ENCODE results near the gene SNRNP70. TPM values are rescaled to one million over a fixed set of nuclear protein-coding genes. Genes with fewer than 3 reads are reported as not detected.
A peak's percentile ranks its signal among the peaks of the same experiment; 100 is the strongest.

The SNRNP70 gene
- total and polyA plus RNA-seq, 2 of the 13 experiments (the other 11 are each of a cell fraction or from before 2014, with no cell fraction given) = 150 to 210 TPM

DNA sequence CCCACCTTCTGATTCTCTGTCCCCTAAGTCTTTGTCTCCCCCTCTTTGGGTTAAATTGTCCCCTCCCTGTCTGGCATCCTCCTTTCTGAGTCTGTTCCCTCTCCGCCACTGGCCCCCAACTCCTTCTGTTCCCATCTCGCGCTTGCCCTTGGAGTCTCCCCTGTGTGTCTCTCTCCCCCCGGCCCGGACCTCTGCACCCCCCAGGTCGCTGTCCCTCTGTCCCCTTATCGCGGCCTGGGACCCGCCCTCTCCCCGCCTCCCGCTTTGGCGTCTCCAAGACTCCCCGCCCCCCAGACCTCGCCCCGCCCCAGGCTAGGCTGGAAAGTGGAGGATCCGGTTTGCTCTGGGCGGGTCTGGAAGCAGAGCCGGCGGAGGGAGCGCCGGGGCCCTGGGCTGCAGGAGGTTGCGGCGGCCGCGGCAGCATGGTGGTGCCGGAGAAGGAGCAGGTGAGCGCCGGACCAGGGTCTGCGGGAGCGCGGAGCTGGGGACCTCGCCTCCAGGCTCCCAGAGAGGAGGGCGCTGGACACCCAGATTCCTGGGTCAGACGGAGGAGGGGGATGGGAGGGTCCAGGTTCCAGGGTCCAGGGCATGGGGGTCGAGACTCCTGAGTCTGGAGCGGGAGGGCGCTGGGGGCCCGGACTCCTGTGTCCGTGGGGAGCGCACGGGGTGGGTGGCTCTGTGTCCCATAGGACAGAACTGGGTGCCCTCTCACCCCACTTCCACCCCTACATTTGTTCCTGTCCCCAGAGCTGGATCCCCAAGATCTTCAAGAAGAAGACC lies 72.4 kb downstream of the SNRNP70 start, which contains the start of gene TRPM4 (continued):
- TF ChIP-seq, protein P1, sequence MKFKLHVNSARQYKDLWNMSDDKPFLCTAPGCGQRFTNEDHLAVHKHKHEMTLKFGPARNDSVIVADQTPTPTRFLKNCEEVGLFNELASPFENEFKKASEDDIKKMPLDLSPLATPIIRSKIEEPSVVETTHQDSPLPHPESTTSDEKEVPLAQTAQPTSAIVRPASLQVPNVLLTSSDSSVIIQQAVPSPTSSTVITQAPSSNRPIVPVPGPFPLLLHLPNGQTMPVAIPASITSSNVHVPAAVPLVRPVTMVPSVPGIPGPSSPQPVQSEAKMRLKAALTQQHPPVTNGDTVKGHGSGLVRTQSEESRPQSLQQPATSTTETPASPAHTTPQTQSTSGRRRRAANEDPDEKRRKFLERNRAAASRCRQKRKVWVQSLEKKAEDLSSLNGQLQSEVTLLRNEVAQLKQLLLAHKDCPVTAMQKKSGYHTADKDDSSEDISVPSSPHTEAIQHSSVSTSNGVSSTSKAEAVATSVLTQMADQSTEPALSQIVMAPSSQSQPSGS (CRISPR knock-in tag; IDR thresholded peaks at IDR 0.05) = no peak
- no peak for TF ChIP-seq TBL1XR1 (IDR thresholded peaks at IDR 0.05; ENCODE audit: borderline replicate concordance, low read length, partially characterized antibody)
- TF ChIP-seq HES4 (CRISPR knock-in tag; IDR thresholded peaks at IDR 0.05; ENCODE audit: borderline replicate concordance) = no peak
- no peak for TF ChIP-seq MED13 (CRISPR knock-in tag; IDR thresholded peaks at IDR 0.05)
- TF ChIP-seq SSRP1 (CRISPR knock-in tag; IDR thresholded peaks at IDR 0.05) = no peak
- TF ChIP-seq, protein P2, sequence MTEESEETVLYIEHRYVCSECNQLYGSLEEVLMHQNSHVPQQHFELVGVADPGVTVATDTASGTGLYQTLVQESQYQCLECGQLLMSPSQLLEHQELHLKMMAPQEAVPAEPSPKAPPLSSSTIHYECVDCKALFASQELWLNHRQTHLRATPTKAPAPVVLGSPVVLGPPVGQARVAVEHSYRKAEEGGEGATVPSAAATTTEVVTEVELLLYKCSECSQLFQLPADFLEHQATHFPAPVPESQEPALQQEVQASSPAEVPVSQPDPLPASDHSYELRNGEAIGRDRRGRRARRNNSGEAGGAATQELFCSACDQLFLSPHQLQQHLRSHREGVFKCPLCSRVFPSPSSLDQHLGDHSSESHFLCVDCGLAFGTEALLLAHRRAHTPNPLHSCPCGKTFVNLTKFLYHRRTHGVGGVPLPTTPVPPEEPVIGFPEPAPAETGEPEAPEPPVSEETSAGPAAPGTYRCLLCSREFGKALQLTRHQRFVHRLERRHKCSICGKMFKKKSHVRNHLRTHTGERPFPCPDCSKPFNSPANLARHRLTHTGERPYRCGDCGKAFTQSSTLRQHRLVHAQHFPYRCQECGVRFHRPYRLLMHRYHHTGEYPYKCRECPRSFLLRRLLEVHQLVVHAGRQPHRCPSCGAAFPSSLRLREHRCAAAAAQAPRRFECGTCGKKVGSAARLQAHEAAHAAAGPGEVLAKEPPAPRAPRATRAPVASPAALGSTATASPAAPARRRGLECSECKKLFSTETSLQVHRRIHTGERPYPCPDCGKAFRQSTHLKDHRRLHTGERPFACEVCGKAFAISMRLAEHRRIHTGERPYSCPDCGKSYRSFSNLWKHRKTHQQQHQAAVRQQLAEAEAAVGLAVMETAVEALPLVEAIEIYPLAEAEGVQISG (CRISPR knock-in tag; IDR thresholded peaks at IDR 0.05) = peak; percentile 61
- TF ChIP-seq SP4 (CRISPR knock-in tag; IDR thresholded peaks at IDR 0.05) = peak; percentile 30; the same call in 1 of the 2 replicates
- TF ChIP-seq, protein P3, sequence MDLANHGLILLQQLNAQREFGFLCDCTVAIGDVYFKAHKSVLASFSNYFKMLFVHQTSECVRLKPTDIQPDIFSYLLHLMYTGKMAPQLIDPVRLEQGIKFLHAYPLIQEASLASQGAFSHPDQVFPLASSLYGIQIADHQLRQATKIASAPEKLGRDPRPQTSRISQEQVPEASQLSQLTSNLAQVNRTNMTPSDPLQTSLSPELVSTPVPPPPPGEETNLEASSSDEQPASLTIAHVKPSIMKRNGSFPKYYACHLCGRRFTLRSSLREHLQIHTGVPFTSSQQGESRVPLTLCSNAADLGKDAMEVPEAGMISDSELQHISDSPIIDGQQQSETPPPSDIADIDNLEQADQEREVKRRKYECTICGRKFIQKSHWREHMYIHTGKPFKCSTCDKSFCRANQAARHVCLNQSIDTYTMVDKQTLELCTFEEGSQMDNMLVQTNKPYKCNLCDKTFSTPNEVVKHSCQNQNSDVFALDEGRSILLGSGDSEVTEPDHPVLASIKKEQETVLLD (CRISPR knock-in tag; IDR thresholded peaks at IDR 0.05; ENCODE audit: low read depth) = no peak
- no peak for TF ChIP-seq ZBTB42 (CRISPR knock-in tag; IDR thresholded peaks at IDR 0.05)
- no peak for TF ChIP-seq ZFAT (CRISPR knock-in tag; conservative IDR thresholded peaks at IDR 0.05)
- no peak for TF ChIP-seq SUZ12 (IDR thresholded peaks at IDR 0.05; ENCODE audit: low read depth, low read length)
- TF ChIP-seq CCDC6 (CRISPR knock-in tag; IDR thresholded peaks at IDR 0.05) = no peak
- peak; percentile 53; the same call in 1 of the 2 replicates for TF ChIP-seq HOXA3 (CRISPR knock-in tag; IDR thresholded peaks at IDR 0.05)
- no peak for TF ChIP-seq ZNF251 (CRISPR knock-in tag; IDR thresholded peaks at IDR 0.05)
- TF ChIP-seq, protein P4, sequence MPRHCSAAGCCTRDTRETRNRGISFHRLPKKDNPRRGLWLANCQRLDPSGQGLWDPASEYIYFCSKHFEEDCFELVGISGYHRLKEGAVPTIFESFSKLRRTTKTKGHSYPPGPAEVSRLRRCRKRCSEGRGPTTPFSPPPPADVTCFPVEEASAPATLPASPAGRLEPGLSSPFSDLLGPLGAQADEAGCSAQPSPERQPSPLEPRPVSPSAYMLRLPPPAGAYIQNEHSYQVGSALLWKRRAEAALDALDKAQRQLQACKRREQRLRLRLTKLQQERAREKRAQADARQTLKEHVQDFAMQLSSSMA (CRISPR knock-in tag; IDR thresholded peaks at IDR 0.05) = no peak
- TF ChIP-seq ZNF207 (IDR thresholded peaks at IDR 0.05; ENCODE audit: borderline replicate concordance) = no peak
- no peak for TF ChIP-seq SP140L (CRISPR knock-in tag; IDR thresholded peaks at IDR 0.05; ENCODE audit: borderline replicate concordance)
- TF ChIP-seq, protein P5, sequence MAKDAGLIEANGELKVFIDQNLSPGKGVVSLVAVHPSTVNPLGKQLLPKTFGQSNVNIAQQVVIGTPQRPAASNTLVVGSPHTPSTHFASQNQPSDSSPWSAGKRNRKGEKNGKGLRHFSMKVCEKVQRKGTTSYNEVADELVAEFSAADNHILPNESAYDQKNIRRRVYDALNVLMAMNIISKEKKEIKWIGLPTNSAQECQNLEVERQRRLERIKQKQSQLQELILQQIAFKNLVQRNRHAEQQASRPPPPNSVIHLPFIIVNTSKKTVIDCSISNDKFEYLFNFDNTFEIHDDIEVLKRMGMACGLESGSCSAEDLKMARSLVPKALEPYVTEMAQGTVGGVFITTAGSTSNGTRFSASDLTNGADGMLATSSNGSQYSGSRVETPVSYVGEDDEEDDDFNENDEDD (CRISPR knock-in tag; IDR thresholded peaks at IDR 0.05; ENCODE audit: borderline replicate concordance) = no peak
- TF ChIP-seq GATAD2A (CRISPR knock-in tag; IDR thresholded peaks at IDR 0.05) = 0 out of 2 replicates have a peak, but pooled peaks have one; percentile 10
- no peak for TF ChIP-seq JUNB (CRISPR knock-in tag; IDR thresholded peaks at IDR 0.05; ENCODE audit: borderline replicate concordance)
- TF ChIP-seq, protein P6, sequence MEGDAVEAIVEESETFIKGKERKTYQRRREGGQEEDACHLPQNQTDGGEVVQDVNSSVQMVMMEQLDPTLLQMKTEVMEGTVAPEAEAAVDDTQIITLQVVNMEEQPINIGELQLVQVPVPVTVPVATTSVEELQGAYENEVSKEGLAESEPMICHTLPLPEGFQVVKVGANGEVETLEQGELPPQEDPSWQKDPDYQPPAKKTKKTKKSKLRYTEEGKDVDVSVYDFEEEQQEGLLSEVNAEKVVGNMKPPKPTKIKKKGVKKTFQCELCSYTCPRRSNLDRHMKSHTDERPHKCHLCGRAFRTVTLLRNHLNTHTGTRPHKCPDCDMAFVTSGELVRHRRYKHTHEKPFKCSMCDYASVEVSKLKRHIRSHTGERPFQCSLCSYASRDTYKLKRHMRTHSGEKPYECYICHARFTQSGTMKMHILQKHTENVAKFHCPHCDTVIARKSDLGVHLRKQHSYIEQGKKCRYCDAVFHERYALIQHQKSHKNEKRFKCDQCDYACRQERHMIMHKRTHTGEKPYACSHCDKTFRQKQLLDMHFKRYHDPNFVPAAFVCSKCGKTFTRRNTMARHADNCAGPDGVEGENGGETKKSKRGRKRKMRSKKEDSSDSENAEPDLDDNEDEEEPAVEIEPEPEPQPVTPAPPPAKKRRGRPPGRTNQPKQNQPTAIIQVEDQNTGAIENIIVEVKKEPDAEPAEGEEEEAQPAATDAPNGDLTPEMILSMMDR (CRISPR knock-in tag; IDR thresholded peaks at IDR 0.05) = no peak
